ENCODE data around the gene ATXN1. TPM values are rescaled to one million over a fixed set of nuclear protein-coding genes. Genes with fewer than 3 reads are reported as not detected.

Gene ATXN1
- 19.1 and 27.0 TPM in 2 replicates for total RNA-seq (2014; rRNA removed)
- Bru-seq, nascent RNA, result percentile 90 among the genes with signal in this experiment
- percentile 72 among the genes with signal in this experiment for BruChase-seq, experiment 1, labeled RNA remaining after a 6-hour chase
- percentile 83 among the genes with signal in this experiment for BruChase-seq, experiment 2, labeled RNA remaining after a 2-hour chase
- long read RNA-seq, transcript ATXN1-203 (3 exons, 3,362 nt), result major isoform, 7 of 69 reads
- long read RNA-seq, partial matches to known transcripts, result 15 of 69 reads
- long read RNA-seq, other reads (novel, unspliced or antisense), result 47 of 69 reads

GRCh38 chr6:16760516-16761470 lies at the start of gene ATXN1:
TSS of gene ATXN1 (minus strand) at chr6:16761460.
- peak within 1 kb of the TSS; percentile 95 for H3K4me3 ChIP-seq (ENCODE audit: low read length)
- ATAC-seq, result no peak; the same call in 1 of the 2 replicates
- BruUV-seq (replicated peaks), result TSS peak; percentile 36
- ChIA-PET CTCF (interaction anchor here (0.5 to 1.7 kb wide), 5 partner anchors 46 to 204 kb away, joined by 3 to 18 read pairs (median 3); no protein-coding TSS in a partner anchor), POLR2A (ENCODE audit: unreplicated experiment) (interaction anchor here (0.6 to 0.7 kb wide), 3 partner anchors 70 to 441 kb away, joined by 4 to 7 read pairs (median 6); no protein-coding TSS in a partner anchor)
- peak within 1 kb of the TSS; percentile 95 for H3K9ac ChIP-seq (ENCODE audit: low read length)
- H3K79me2 ChIP-seq (ENCODE audit: low read length), result peaks cover 67% of the 10 kb centered on the region
- H3K27me3 ChIP-seq (ENCODE audit: low read length), result no peaks in the 10 kb centered on the region
- peak; percentile 46 for DNase-seq
- no peaks in the 10 kb centered on the region for H3K9me3 ChIP-seq (ENCODE audit: low read length)
- H3K9me2 ChIP-seq (replicated peaks; ENCODE audit: low read length), result no peaks in the 10 kb centered on the region
- no peaks in the 10 kb centered on the region for H4K20me1 ChIP-seq (ENCODE audit: low read length)
- peaks cover 54% of the 10 kb centered on the region for H3K4me1 ChIP-seq (ENCODE audit: insufficient read depth, low read length)
- H2AFZ ChIP-seq (ENCODE audit: low read length), result peak within 1 kb of the TSS; percentile 56
- TF ChIP-seq CTCF (conservative IDR thresholded peaks at IDR 0.05; ENCODE audit: low read depth, low read length), result no peak
- no peak for TF ChIP-seq EZH2 (IDR thresholded peaks at IDR 0.05; ENCODE audit: low read length, unreplicated experiment)
- TF ChIP-seq EZH2phosphoT487 (IDR thresholded peaks at IDR 0.05; ENCODE audit: borderline replicate concordance, low read length), result no peak
- no peaks in the 10 kb centered on the region for H3K36me3 ChIP-seq (ENCODE audit: low read depth, low read length)
- peak within 1 kb of the TSS; percentile 93 for H3K4me2 ChIP-seq (ENCODE audit: low read length)
- peaks cover under 1% of the 10 kb centered on the region for H3F3A ChIP-seq (ENCODE audit: low read length, unreplicated experiment)
- intact Hi-C loops (cut with micrococcal nuclease), result no loop called here
- H3K27ac ChIP-seq (ENCODE audit: low read length), result peak within 1 kb of the TSS; percentile 97

GRCh38 chr6:16810411-16810810 lies 49.2 kb upstream of the ATXN1 start:
- Histone ChIP-seq H4K20me1 (ENCODE audit: low read length) (no peaks in the 10 kb centered on the region), H3K4me2 (ENCODE audit: low read length) (no peak overlapping the region), H3K79me2 (ENCODE audit: low read length) (no peaks in the 10 kb centered on the region), H3K9ac (ENCODE audit: low read length) (no peak overlapping the region), H3K9me2 (replicated peaks; ENCODE audit: low read length) (no peaks in the 10 kb centered on the region), H2AFZ (ENCODE audit: low read length) (no peak overlapping the region), H3F3A (ENCODE audit: low read length, unreplicated experiment) (no peaks in the 10 kb centered on the region), H3K27me3 (ENCODE audit: low read length) (no peaks in the 10 kb centered on the region), H3K4me3 (ENCODE audit: low read length) (no peak overlapping the region), H3K4me1 (ENCODE audit: insufficient read depth, low read length) (peaks cover 3% of the 10 kb centered on the region), H3K27ac (ENCODE audit: low read length) (no peak overlapping the region), H3K36me3 (ENCODE audit: low read depth, low read length) (no peaks in the 10 kb centered on the region), H3K9me3 (ENCODE audit: low read length) (peaks cover 18% of the 10 kb centered on the region)
- intact Hi-C loops (cut with micrococcal nuclease), result no loop called here
- CTCF ChIA-PET, result no interaction called here
- no peak for ATAC-seq
- DNase-seq, result no peak
- POLR2A ChIA-PET (ENCODE audit: unreplicated experiment), result no interaction called here
- BruUV-seq (replicated peaks), result no TSS peak
- TF ChIP-seq EZH2 (IDR thresholded peaks at IDR 0.05; ENCODE audit: low read length, unreplicated experiment) (no peak), CTCF (conservative IDR thresholded peaks at IDR 0.05; ENCODE audit: low read depth, low read length) (no peak), EZH2phosphoT487 (IDR thresholded peaks at IDR 0.05; ENCODE audit: borderline replicate concordance, low read length) (no peak)

Measured in PC-3 (cell line).